Muscle of arm (tissue), 12 donors: Measurements from ENCODE around the gene RPL18. TPM values are rescaled to one million over a fixed set of nuclear protein-coding genes. Genes with fewer than 3 reads are reported as not detected.

Source experiments
- polyA plus RNA-seq, 12 donors: library from polyadenylated mRNA; unstranded; fragments of 120-200 nt; gene quantifications; one replicate each; pipeline ENCODE4 v1.2.1, GENCODE V29; 2013; ENCODE audit not compliant: insufficient read length in 12 of 12

RPL18 gene
- polyA plus RNA-seq, 12 donors, result 1,133 to 1,917 (median 1,470) TPM

Other genes with a start within 250 kb of the RPL18 start
- gene KDELR1, start 227.6 kb downstream of the RPL18 start, polyA plus RNA-seq, result 100 to 1,000 TPM in 11 of 12 donors, not detected in 1; 101 to 185 (median 124) TPM
- 1 to 10 TPM in 8 of 12 donors, under 1 TPM in 3, not detected in 1; 0.73 to 4.0 (median 1.3) TPM for gene GRIN2D, start 225.5 kb downstream of the RPL18 start, polyA plus RNA-seq
- gene GRWD1, start 173.2 kb downstream of the RPL18 start, polyA plus RNA-seq, result 10 to 100 TPM in 11 of 12 donors, not detected in 1; 16.6 to 25.2 (median 20.2) TPM
- gene KCNJ14, start 163.6 kb downstream of the RPL18 start, polyA plus RNA-seq, result 1 to 10 TPM in 3 of 12 donors, under 1 TPM in 7, not detected in 2; 0.54 to 1.3 (median 0.83) TPM
- 10 to 100 TPM in 11 of 12 donors, not detected in 1; 32.5 to 76.9 (median 41.0) TPM for gene CYTH2, start 149.8 kb downstream of the RPL18 start, polyA plus RNA-seq
- gene LMTK3, start 107.3 kb downstream of the RPL18 start, polyA plus RNA-seq, result 1 to 10 TPM in 1 of 12 donors, under 1 TPM in 7, not detected in 4; 0.07 to 1.9 (median 0.12) TPM
- gene SULT2B1, start 67.0 kb downstream of the RPL18 start, polyA plus RNA-seq, result 10 to 100 TPM in 1 of 12 donors, 1 to 10 TPM in 2, under 1 TPM in 5, not detected in 4; 0.13 to 13.1 (median 0.31) TPM
- gene SPACA4, start 12.4 kb downstream of the RPL18 start, polyA plus RNA-seq, result under 1 TPM in 1 of 12 donors, not detected in 11; 0.57 TPM
- 10 to 100 TPM in 1 of 12 donors, 1 to 10 TPM in 2, under 1 TPM in 4, not detected in 5; 0.09 to 18.2 (median 0.46) TPM for gene FAM83E, start 4.1 kb downstream of the RPL18 start, polyA plus RNA-seq
- 10 to 100 TPM in 2 of 12 donors, 1 to 10 TPM in 9, not detected in 1; 5.5 to 27.2 (median 7.2) TPM for gene SPHK2, start 328 bp upstream of the RPL18 start, polyA plus RNA-seq
- 10 to 100 TPM in 3 of 12 donors, 1 to 10 TPM in 8, not detected in 1; 3.7 to 11.3 (median 5.3) TPM for gene DBP, start 18.2 kb upstream of the RPL18 start, polyA plus RNA-seq
- 10 to 100 TPM in 6 of 12 donors, 1 to 10 TPM in 5, not detected in 1; 5.8 to 20.9 (median 10.5) TPM for gene CA11, start 27.0 kb upstream of the RPL18 start, polyA plus RNA-seq
- gene NTN5, start 53.8 kb upstream of the RPL18 start, polyA plus RNA-seq, result 1 to 10 TPM in 6 of 12 donors, under 1 TPM in 4, not detected in 2; 0.56 to 2.2 (median 1.2) TPM
- 1 to 10 TPM in 1 of 12 donors, under 1 TPM in 9, not detected in 2; 0.34 to 1.2 (median 0.73) TPM for gene FUT2, start 76.8 kb upstream of the RPL18 start, polyA plus RNA-seq
- 100 to 1,000 TPM in 5 of 12 donors, 10 to 100 TPM in 6, not detected in 1; 56.7 to 184 (median 98.5) TPM for gene MAMSTR, start 100.5 kb upstream of the RPL18 start, polyA plus RNA-seq
- gene RASIP1, start 121.4 kb upstream of the RPL18 start, polyA plus RNA-seq, result 10 to 100 TPM in 11 of 12 donors, not detected in 1; 15.1 to 39.6 (median 22.0) TPM
- 1 to 10 TPM in 5 of 12 donors, under 1 TPM in 5, not detected in 2; 0.43 to 2.2 (median 1.1) TPM for gene IZUMO1, start 127.7 kb upstream of the RPL18 start, polyA plus RNA-seq
- 1 to 10 TPM in 9 of 12 donors, under 1 TPM in 1, not detected in 2; 0.95 to 1.7 (median 1.4) TPM for gene FUT1, start 133.5 kb upstream of the RPL18 start, polyA plus RNA-seq
- gene FGF21, start 136.3 kb upstream of the RPL18 start, polyA plus RNA-seq, result not detected
- 10 to 100 TPM in 11 of 12 donors, not detected in 1; 17.4 to 25.4 (median 20.7) TPM for gene BCAT2, start 191.9 kb upstream of the RPL18 start, polyA plus RNA-seq
- gene HSD17B14, start 217.3 kb upstream of the RPL18 start, polyA plus RNA-seq, result 1 to 10 TPM in 10 of 12 donors, not detected in 2; 2.5 to 4.8 (median 3.1) TPM
- 10 to 100 TPM in 11 of 12 donors, not detected in 1; 24.6 to 41.2 (median 30.4) TPM for gene PLEKHA4, start 249.4 kb upstream of the RPL18 start, polyA plus RNA-seq